Measurements from ENCODE around the gene NPIPB8.
A peak's percentile ranks its signal among the peaks of the same experiment; 100 is the strongest.
"Not testable (repeated sequence)": the region's sequence is repeated elsewhere in the genome, so short reads cannot be mapped to it uniquely, and the experiment has no call there.

Gene NPIPB8

GRCh38 chr16:28622532-28623171 is 15.2 kb upstream of the NPIPB8 start:
- H3K27ac ChIP-seq; DNase-seq (ENCODE audit: low read depth, low spot score): not testable (repeated sequence)

GRCh38 chr16:28623172-28623711 is 14.6 kb upstream of the NPIPB8 start:
- DNase-seq (ENCODE audit: low read depth, low spot score) = no peak
- no peak overlapping the region for H3K27ac ChIP-seq

GRCh38 chr16:28630905-28631304 is 7.0 kb upstream of the NPIPB8 start:
- peak overlapping the region; percentile 26 for H3K27ac ChIP-seq
- DNase-seq (ENCODE audit: low read depth, low spot score) = not testable (repeated sequence)

GRCh38 chr16:28636093-28636823 is 1.6 kb upstream of the NPIPB8 start:
- DNase-seq (ENCODE audit: low read depth, low spot score) = peak; percentile 89

GRCh38 chr16:28638359-28638758 is 494 bp downstream of the NPIPB8 start:
- H3K27ac ChIP-seq = peak overlapping the region; percentile 95
- DNase-seq (ENCODE audit: low read depth, low spot score) = not testable (repeated sequence)

More at GRCh38 chr16:28636093-28636823, 1.6 kb upstream of the NPIPB8 start:
- peak overlapping the region; percentile 95 for H3K27ac ChIP-seq

- H3K27ac ChIP-seq; DNase-seq (ENCODE audit: low read depth, low spot score): not testable (repeated sequence)
Measured at GRCh38 chr16:28639959-28640358, 2.1 kb downstream of the NPIPB8 start.

- H3K27ac ChIP-seq; DNase-seq (ENCODE audit: low read depth, low spot score): not testable (repeated sequence)
Measured at GRCh38 chr16:28666264-28666663, 28.4 kb downstream of the NPIPB8 start.

- not testable (repeated sequence) for H3K27ac ChIP-seq; DNase-seq (ENCODE audit: low read depth, low spot score)
Measured at GRCh38 chr16:28667480-28667879, 29.6 kb downstream of the NPIPB8 start.

GRCh38 chr16:28668199-28668598 is 30.3 kb downstream of the NPIPB8 start:
- DNase-seq (ENCODE audit: low read depth, low spot score); H3K27ac ChIP-seq: not testable (repeated sequence)

- DNase-seq (ENCODE audit: low read depth, low spot score); H3K27ac ChIP-seq: not testable (repeated sequence)
Measured at GRCh38 chr16:28688327-28688952, 50.6 kb downstream of the NPIPB8 start.

GRCh38 chr16:28689425-28689824 is 51.6 kb downstream of the NPIPB8 start:
- DNase-seq (ENCODE audit: low read depth, low spot score); H3K27ac ChIP-seq: not testable (repeated sequence)

- DNase-seq (ENCODE audit: low read depth, low spot score); H3K27ac ChIP-seq: not testable (repeated sequence)
Measured at GRCh38 chr16:28691722-28692121, 53.9 kb downstream of the NPIPB8 start.

GRCh38 chr16:28693257-28693950 is 55.5 kb downstream of the NPIPB8 start:
- DNase-seq (ENCODE audit: low read depth, low spot score); H3K27ac ChIP-seq: not testable (repeated sequence)

- H3K27ac ChIP-seq; DNase-seq (ENCODE audit: low read depth, low spot score): not testable (repeated sequence)
Measured at GRCh38 chr16:28699792-28700191, 61.9 kb downstream of the NPIPB8 start.

GRCh38 chr16:28700349-28700748 is 62.5 kb downstream of the NPIPB8 start:
- DNase-seq (ENCODE audit: low read depth, low spot score); H3K27ac ChIP-seq: not testable (repeated sequence)

GRCh38 chr16:28701384-28701783 is 63.5 kb downstream of the NPIPB8 start:
- not testable (repeated sequence) for H3K27ac ChIP-seq; DNase-seq (ENCODE audit: low read depth, low spot score)

GRCh38 chr16:28704246-28704645 is 66.4 kb downstream of the NPIPB8 start:
- not testable (repeated sequence) for DNase-seq (ENCODE audit: low read depth, low spot score); H3K27ac ChIP-seq

Measured in epithelial cell of prostate (primary cell).